ENCODE data around the gene FUT7.
"Not testable (repeated sequence)": the region's sequence is repeated elsewhere in the genome, so short reads cannot be mapped to it uniquely, and the experiment has no call there.

FUT7 gene

DNA sequence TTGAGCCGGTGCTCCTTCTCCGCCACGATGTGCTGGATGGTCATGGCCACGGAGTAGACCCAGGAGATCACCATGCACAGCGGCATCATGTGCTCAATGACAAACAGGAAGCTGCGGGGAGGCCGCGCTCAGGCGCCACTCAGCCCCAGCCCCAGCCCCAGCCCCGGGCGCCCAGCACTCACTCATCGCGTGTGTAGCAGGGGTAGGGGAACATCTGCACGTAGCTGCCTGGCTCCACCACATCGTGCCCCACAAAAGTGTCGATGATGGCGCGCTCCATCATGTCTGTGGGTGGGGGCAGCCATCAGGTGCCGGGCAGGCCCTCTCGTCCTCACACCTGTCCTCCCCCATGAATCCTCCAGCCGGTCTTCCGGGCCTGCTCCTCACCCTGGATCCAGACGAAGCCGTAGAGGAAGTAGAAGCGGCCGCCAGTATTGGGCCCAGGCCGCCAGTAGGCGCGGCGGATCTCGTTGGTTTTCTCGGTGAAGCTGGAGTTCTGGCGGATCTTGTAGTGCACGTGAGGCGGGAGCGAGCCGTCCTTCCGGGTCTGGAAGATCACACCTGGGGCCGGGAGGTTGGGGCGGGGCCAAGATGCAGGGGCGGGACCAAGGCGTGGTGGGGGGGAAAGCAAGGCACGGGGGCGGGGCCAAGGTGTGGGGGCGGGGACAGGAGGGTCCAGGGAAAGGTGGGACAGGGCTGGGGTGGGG lies 13.9 kb downstream of the FUT7 start:
- no peak for ATAC-seq
- no peak for DNase-seq

DNA sequence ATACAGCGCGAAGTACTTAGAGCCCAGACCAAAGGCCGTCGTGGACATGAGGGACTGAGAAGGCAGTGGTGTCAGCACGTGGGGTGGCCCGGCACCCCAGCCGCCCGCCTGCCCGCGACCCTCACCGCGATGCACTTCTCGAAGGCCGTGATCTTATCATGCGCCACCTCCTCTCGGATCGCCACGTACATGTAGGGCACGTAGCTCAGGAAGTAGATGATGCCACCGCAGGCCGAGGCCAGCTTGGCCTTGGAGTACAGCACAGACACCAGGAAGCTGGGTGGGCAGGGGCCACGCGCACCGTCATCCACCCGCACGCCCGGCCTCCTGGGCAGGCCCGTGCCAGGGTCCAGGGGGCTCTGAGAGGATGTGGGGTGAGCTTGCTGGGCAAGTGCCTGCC lies 14.8 kb downstream of the FUT7 start:
- ATAC-seq: no peak
- no peak for DNase-seq

DNA sequence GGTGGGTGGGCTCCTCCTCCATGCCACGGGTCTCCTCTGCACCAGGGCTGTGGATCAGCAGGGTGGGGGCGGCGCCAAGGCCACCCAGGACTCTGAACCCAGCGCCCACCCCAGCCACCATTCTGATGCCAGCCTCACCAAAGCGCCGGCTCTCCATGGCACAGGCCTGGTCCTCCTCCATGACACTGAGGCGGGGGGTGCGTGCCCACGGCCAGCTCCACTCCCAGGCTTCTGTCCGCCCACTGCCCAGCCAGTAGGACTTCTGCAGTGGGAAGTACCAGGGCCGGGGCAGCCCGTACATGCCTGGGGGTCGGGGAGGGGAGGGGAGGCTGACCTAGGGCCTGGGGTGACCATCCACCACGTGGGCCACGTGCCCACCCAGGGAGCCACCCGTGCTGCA lies 15.5 kb downstream of the FUT7 start:
- ATAC-seq (no peak), DNase-seq (no peak)

DNA sequence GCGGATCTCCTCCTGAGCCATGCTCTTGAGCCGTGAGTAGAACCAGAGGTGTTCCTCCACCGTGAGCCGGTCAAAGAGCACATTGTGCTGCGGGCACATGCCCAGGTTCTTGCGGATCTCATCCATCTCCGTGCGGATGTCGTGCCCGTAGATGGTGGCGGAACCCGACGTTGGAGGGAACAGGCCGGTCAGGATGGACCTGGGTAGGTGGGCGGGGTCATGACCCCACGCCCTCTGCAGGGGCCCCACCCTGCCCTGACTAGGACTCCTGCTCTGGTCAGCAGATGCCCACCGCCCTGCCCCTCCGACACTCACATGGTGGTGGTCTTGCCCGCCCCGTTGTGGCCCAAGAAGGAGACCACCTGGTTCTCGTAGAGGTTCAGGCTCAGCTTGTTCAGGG lies 15.9 kb downstream of the FUT7 start:
- ATAC-seq: no peak
- no peak for DNase-seq

DNA sequence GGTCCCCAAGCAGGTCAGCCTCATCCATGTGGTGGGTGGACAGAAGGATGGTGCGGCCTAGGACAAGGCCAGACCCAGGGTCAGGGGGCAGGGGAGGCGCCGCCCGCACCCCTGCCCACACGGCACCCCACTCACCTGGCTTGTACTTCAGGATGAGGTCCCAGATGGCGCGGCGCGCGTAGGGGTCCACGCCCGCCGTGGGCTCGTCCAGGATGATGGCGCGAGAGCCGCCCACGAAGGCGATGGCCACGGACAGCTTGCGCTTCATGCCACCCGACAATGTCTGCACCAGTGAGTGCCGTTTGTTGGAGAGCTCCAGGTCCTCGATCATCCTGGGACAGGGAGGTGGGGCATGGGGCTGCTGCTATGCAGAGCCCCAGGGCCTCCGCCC lies 16.4 kb downstream of the FUT7 start:
- DNase-seq: no peak
- no peak for ATAC-seq

DNA sequence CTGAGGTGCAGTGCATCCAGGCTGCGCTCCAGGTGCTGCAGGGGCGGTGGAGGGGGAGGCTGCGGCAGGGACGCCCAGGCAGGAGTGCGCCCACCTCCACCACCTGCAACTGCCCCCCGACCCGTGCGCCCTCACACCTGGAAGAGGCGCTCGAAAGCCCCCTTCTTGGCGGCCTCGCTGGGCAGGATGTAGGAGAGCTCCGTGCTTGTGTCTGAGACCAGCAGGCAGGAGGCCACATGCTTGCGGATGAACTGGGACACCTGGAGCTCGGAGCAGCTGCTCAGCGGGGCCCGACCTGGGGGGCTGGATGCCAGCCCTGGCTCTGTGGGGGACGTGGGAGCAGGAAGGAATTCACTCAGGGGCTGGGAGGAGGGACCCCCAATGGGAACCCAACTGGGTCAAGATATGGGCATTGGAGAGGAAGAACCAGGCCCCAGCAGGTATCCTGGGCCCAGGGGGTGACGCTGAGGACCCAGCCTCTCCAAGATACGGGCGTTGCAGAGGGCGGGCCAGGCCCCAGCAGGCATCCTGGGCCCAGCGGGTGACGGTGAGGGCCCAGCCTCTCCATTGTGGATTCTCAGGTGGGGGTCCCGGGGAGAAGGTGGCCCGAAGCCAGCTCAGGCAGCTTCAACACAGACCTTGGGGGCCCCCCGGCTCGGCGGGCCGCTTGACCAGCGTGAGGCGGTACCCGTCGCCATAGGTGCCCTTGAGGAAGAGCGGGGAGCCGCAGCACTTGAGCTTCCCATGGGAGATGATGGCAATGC lies 16.9 kb downstream of the FUT7 start:
- DNase-seq (no peak), ATAC-seq (no peak)

DNA sequence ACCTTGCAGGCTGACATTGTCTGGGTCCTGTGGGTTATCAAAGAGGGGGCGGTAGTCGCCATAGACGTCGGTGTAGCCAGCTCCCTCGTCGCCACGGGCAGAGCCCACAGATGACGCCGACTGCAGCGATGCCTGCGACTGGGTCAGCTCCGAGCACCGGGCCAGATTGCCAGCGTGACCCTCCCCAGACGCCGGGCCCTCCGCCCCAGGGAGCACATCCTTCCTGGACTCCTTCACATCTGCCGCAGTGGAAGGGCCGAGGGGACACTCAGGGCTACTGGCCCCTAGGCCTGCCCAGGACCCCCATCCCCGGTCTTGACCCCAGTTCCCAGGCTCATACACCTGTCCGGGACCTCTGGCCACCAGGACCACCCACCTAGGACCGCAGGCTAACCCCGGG lies 17.7 kb downstream of the FUT7 start:
- ATAC-seq (no peak), DNase-seq (no peak)

DNA sequence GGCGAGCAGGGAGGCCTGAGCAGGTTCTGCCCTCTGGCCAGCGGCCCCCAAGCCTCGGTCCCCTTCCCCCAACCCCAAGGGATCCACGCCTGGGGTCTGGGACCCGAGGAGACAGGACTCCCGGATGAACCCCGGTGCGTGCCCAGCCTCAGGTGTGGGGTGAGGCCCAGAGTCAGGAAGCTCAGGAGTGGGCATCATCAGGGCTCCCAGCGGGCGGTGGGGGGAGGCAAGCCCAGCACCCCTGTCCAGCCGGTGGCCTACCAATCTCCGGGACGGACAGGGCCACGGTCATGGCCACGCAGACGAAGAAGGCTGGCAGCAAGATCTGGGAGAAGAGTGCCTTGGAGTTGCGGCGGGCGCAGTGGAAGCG lies 18.3 kb downstream of the FUT7 start:
- no peak for DNase-seq
- no peak for ATAC-seq

DNA sequence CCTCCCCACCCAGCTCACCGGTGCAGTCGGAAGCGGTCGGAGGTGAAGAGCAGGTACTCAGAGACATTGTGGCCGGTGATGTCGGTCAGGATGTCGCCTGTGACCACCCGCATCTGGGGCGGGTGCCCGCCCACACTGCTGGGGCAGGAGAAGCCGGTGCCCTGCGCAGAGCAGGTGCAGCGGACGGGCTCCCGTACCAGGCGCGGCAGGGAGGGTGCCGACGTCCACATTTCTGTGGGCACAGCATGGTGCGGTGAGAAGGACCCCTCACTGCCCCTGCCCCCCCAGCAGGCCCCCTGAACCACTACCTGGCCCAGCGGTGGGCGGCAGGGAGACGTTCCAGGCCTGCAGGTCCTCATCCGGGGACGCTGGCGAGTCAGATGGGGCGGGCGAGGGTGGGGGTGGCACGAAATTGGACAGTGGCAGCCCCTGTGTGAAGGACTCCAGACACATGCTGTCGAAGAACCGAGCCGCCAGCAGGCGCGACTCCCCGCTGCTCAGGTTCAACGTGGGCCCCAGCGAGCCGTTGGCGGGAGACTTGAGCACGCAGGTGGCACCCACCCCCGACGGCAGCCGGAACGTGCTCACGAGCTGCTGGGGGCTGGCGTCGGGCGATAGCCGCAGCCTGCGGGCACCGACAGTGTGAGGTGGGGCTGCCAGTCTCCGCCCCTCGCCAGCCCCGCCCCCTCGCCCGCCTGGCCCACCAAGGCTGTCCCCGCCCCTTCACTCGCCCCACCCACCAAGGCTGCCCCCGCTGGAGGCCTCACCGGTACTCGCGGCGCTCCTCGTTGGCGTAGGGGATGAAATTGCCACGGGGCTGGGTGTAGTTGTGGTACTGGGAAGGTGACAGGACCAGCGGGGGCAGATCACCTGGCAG lies 19.0 kb downstream of the FUT7 start:
- no peak for DNase-seq
- ATAC-seq: no peak

DNA sequence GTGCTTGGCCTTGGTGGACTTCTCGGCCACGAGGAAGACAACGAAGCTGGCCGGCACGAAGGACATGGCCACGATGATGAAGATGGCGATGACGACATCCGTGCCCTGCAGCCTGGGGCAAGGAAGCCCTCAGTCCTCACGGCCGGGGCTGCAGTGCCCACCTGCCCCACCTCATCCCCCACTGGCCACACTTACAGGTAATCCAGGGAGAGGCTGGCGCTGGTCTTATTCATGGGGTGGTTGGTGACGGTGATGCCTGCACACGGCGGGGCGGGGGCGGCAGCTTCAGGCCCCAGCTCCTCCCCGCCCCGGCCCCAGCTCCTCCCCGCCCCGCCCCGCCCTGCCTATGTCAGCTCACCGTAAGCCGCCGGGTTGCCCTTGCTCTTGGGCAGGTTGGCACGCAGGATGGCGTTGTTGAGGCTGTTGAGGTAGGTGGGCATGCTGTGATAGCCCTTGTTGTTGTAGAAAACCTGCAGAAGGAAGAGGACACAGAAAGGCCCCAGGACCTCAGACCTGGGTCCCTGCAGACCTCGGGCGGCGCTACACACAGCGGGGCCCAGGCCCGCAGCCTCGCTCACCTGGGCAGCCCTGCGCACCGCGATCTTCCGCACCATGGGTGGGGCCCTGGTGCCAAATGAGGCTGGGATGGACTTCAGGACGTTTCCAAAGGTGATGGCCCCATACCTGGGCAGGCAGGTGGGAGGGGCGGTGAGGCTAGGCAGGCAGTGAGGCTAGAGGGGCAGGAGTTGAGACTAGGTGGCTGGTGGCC lies 19.8 kb downstream of the FUT7 start:
- DNase-seq: no peak

DNA sequence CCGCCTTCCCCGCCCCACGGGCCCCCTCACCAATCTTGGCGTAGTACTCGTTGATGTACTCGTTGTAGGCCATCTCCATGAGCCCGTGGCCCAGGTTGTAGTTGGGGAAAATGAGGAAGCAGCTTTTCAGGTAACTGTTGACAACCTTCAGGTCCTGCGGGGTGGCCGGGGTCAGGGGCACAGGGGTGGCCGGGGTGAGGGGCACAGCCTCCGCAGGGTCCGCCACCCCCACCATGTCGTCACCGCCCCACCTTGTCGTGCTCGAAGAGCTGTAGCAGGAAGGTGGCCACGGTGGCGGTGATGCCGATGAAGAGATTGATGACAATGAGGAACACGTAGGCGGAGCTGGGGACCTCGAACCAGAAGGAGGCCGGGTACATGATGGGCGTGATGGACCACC lies 20.7 kb downstream of the FUT7 start:
- ATAC-seq (no peak), DNase-seq (no peak)

More for the DNA sequence above, 19.8 kb downstream of the FUT7 start:
- no peak for ATAC-seq

DNA sequence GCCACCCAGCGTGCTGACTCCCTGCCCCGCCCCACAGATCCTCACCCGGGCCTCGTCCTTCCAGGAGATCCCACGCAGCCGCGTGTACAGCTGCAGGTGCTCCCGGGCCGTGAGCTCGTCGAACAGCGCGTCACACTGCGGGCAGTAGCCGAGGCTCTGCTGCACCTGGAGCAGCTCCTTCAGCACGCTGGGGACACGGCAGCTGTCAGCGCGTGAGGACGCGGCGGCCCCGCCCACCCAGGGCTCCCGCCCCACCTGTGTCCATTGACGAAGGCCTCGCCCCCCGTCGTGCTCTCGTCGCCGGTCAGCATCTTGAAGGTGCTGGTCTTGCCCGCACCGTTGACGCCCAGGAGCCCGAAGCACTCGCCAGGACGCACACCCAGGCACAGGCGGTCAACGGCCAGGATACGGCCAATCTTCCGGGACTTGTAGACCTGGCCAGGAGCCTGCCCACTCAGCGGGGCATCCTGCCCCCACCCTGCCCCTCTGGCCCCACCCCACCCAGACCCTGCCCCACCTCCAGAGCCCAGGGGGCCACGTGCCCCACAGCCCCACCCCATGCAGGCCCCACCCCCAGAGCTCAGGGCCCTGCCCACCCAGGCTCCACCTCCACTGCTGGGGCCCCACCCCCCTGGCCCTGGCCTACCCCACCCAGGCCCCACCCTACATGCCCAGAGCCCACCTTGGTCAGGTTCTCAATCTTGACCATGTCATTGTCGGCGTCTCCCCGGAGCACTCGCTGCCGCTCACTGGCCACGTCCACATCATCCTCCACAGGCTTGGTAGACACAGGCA lies 21.8 kb downstream of the FUT7 start:
- no peak for DNase-seq
- no peak for ATAC-seq

DNA sequence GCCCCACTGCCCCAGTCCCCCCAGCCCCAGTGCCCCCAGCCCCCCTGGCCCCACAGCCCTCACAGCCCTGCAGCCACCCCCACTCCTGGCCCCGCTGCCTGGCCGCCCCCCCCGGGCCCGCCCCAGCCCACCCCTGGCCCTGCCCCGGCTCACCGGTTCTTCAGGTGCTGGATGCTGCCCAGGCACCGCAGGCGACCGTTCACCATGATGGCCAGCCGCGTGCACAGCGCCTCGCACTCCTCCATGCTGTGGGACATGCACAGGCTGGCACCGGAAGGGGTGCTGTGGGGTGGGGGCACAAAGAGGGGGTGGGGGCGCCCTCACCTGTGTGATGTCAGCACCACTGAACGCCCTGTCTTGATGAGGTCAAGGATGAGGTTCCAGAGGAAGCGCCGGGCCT lies 22.7 kb downstream of the FUT7 start:
- ATAC-seq (no peak), DNase-seq (no peak)

DNA sequence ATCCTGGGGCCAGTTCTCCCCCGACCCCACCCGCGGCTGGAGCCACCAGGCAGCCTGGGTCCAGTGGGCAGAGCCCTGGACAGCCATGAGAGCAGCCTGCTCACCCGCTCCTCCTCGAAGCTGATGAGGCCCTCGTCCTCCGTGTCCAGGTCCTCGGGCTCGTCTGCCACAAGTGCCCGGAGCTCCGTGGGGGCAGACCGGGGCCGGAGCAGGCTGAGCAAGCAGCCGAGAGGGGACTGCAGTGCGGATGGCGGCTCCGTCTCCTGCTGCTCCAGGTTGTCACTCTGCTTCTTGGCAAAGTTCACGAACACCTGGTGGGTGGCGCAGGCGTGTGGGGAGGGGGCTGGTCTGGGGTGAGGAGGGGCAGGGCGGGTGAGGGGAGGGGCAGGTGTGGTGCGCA lies 23.6 kb downstream of the FUT7 start:
- no peak for ATAC-seq
- no peak for DNase-seq

DNA sequence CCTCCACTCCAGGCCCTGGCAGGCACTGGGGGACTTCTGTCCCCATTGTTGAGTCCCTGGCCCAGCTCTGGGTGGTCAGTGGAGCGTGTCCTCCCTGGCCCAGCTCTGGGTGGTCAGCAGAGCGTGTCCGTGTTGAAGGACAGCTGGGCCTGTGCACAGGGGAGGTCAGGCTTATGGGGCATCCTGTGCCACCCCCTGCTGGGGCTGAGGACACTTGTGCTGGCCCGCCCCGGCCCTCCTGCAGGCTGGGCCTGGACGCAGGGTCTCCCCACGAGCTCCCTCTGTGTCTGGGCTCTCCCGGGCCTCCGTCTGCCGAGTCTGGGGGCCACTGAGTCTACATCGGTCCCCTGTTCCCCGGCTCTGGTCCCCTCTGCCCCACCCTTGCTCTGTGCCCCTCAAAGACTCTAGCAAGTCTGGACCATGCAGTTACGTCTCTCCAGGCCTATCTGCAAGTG lies 24.0 kb downstream of the FUT7 start:
- no peak for ATAC-seq
- no peak for DNase-seq

DNA sequence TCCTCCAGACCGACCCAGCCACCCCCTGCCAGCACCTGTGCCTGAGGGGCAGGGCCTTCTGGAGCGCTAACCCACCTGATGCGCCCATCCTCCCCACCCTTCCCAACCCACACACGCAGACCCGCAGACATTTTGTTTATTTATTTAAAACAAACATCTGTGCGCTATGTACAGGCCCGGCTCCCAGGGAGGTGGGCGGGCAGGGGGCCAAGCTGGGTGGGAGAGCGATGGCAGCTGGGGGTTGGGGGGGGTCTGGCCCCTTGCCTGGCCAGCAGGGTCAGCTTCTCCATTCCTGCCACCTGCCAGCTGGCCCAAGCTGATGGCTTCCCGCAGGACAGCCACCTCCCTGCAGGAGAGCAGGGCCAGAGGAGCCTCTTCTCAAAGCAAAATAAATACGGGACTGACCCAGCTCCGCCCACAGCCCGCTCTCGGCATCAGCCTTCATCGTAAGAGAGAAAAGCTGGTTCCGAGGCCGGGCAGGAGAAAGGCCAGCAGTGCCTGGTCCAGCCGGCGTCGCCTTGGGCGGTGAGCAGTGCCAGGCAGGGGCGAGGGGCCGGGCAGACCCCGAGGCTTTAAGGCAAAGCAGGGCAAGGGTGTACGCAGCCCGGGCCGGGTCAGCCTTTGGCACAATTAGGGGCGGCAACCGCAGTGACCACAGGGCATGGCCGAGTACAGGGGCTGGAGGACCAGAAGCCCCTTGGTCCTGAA lies 24.6 kb downstream of the FUT7 start:
- ATAC-seq (no peak), DNase-seq (no peak)

DNA sequence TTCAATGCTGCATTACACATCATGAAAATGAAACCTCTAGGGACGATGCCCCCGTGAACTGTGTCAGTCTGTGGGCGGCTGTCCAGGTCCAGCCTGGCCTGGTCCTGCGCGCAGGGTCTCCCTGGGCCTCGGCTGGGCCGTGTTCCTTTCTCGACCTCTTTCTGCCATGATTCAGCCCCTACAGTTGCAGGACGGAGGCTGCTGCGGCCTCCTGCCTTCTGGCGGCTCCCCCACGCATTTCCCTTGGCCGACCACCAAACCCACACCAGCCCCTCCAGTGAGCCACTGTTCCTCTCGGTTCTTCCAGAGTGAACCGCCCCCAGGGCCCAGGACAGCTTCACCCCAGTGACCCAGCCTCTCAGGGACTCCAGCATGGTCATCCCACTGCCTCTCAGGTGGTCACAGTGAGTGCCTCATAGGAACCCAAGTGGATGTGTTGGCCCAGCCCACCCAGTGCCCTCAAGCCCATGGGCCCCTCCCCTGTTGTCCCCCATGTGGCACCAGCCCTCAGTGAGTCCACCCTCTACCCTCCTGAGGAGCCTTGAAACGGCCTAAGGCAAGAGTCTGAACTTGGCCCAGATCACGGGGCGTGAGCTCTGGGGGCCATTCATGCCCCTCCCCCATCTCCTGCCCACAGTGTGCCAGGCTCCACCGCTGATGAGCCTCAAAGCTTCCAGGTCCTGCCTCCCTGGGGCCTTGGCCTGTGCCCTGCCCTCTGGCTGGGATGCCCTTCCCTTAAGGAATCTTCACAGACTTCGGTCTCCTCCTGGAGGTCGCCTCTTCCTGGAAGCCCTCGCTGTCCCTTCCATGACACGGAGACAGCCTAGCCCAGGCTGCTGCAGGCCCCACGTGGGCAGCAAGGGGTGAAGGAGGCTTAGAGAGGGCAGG lies 25.5 kb downstream of the FUT7 start:
- ATAC-seq (peak; percentile 48), DNase-seq (peak; percentile 50)

DNA sequence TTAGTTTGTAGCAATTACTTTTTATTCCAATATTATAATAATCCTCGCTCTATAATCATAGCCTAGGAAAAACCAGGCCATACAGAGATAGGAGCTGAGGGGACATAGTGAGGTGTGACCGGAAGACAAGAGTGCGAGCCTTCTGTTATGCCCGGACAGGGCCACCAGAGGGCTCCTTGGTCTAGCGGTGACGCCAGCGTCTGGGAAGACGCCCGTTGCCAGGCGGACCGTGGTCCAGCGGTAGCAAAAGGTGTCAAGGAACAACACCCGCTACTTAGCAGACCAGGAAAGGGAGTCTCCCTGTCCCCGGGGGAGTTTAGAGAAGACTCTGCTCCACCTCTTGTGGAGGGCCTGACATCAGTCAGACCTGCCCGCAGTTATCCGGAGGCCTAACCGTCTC lies 27.6 kb downstream of the FUT7 start:
- ATAC-seq, DNase-seq: not testable (repeated sequence)

DNA sequence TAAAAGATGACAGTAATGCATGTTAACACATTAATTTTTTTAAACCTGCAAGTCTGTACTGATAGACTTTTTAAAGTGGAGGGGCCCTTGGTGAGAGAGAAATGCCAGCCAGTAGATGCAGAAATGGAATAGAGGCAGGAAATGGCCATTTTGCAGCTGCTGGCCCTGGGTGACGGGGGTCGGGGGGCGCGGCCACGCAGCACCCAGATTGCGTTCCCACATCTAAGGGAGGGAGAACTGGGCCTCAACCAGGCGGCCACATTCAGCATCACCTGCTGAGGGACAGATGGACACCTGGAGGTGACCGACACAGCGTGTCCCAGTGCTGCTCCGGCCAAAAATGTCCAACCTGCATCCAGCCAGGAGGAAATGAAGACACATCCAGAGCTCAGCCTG lies 29.2 kb downstream of the FUT7 start:
- ATAC-seq (no peak), DNase-seq (no peak)
